Measurements from ENCODE around the gene PPCDC. TPM values are rescaled to one million over a fixed set of nuclear protein-coding genes. Genes with fewer than 3 reads are reported as not detected.

The PPCDC gene
- total RNA-seq, 6 donors from 2014 or later, result 8.2 to 21.0 (median 12.6) TPM

DNA sequence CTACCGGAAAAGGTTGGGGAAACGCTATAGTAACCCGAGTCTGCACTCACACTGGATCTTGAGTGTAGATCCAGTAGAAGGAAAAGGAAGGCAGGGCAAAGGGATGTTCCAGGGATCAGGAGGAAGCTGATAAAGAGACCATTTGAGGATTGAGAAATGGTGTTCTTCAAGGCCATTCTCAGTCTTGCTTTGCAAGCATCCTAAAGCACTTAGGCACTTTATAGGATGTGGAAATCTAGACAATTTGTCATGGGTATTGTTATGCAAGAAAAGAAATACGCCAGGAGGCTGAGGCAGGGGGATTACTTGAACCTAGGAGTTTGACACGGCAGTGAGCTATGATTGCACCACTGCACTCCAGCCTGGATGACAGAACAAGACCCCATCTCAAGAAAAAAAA, 41.2 kb upstream of the PPCDC start:
- ATAC-seq (ENCODE audit: low FRiP score in 2 of 2), result no peak
- no peak overlapping the region for H3K27ac ChIP-seq
- WGBS, 2 donors, result 72 to 83% methylated on average over 5 of the region's 5 CpGs
- DNase-seq, result no peak
- H3K36me3 ChIP-seq, result no peaks in the 10 kb centered on the region
- no peak overlapping the region for H3K4me3 ChIP-seq
- H3K9me3 ChIP-seq, result no peaks in the 10 kb centered on the region
- no peaks in the 10 kb centered on the region for H3K4me1 ChIP-seq
- no peak for TF ChIP-seq EP300 (IDR thresholded peaks at IDR 0.05)
- TF ChIP-seq CTCF (IDR thresholded peaks at IDR 0.05), result no peak
- no peak for TF ChIP-seq POLR2A (IDR thresholded peaks at IDR 0.05)
- no peak for TF ChIP-seq POLR2AphosphoS5 (IDR thresholded peaks at IDR 0.05)
- no peaks in the 10 kb centered on the region for H3K27me3 ChIP-seq

DNA sequence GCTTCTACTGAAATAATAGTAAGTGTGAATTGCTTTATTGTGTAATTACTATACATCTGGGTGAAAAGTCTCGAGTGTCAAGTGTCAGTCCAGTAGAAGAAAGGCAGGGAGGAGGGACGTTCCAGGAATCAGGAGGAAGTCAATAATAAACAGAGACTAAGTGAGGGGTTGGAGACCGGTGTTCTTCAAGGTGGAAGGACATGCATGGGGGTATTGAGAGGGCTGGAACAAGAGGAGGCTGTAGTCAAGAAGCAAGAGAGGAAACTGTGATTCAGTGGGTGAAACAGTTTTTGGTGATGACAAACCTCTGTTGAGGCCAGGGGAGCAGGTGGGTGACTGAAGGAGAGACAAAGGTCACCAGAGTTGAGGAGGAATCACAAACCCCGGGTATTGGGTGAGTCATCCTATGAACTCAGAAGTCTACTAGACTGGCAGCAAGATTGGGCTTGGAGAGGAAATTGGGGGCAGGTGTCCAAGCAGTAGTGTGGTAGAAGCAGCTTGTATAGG, 39.6 kb upstream of the PPCDC start:
- WGBS, 2 donors, result 24% methylated on average over 4 of the region's 4 CpGs

DNA sequence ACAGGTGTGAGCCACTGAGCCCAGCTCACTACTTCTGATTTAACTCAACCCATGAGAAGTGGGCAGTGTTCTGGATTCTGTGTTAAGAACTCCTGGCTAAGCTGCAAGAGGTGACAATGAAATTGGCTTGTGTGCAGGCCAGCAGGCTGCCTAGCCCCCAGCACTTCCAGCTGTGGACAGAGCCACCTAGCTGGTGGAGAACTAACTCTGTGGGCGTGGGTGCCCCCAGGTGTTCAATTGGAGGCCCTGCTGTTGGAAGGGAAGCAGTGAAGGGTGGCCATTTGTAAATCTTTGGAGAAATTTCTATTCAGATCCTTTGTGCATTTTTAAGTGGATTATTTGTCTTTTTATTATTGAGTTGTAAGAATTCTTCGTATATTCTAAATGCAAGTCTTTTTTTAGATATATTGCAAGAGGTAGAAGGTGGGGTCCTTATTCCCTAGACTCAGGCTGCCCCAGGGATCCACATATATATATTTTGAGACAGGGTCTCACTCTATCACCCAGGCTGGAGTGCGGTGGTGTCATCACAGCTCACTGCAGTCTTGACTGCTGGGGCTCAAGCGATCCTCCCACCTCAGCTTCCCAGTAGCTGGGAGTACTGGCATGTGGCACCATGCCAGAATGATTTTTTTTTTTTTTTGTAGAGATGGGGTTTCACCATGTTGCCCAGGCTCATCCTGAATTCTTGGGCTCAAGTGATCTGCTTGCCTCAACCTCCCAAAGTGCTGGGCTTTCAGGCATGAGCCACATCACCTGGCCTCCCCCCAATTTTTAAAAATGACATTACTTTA, 35.2 kb upstream of the PPCDC start:
- TF ChIP-seq CTCF (IDR thresholded peaks at IDR 0.05) (peak in 4 of 6 experiments; percentile 13 to 45 (median 32)), POLR2A (IDR thresholded peaks at IDR 0.05) (no peak), POLR2AphosphoS5 (IDR thresholded peaks at IDR 0.05) (no peak)
- Histone ChIP-seq H3K4me1 (no peaks in the 10 kb centered on the region), H3K27me3 (no peaks in the 10 kb centered on the region), H3K9me3 (no peaks in the 10 kb centered on the region), H3K27ac (no peak overlapping the region), H3K4me3 (no peak overlapping the region), H3K36me3 (no peaks in the 10 kb centered on the region)
- no peak for ATAC-seq (ENCODE audit: low FRiP score in 2 of 2)
- DNase-seq, result peak in 1 of 2 donors; percentile 43
- 42 to 44% methylated on average over 4 of the region's 4 CpGs for WGBS, 2 donors

More for the DNA sequence above, 39.6 kb upstream of the PPCDC start:
- Histone ChIP-seq H3K9me3 (no peaks in the 10 kb centered on the region), H3K4me3 (no peak overlapping the region), H3K27ac (no peak overlapping the region), H3K4me1 (no peaks in the 10 kb centered on the region), H3K27me3 (no peaks in the 10 kb centered on the region), H3K36me3 (no peaks in the 10 kb centered on the region)
- DNase-seq (no peak), ATAC-seq (ENCODE audit: low FRiP score in 2 of 2) (peak in 1 of 2 donors; percentile 39)
- no peak for TF ChIP-seq CTCF (IDR thresholded peaks at IDR 0.05)
- TF ChIP-seq POLR2A (IDR thresholded peaks at IDR 0.05), result no peak
- TF ChIP-seq POLR2AphosphoS5 (IDR thresholded peaks at IDR 0.05), result no peak
- TF ChIP-seq EP300 (IDR thresholded peaks at IDR 0.05), result no peak

- ATAC-seq (ENCODE audit: low FRiP score in 2 of 2), result no peak
- Histone ChIP-seq H3K4me1 (no peaks in the 10 kb centered on the region), H3K36me3 (no peaks in the 10 kb centered on the region), H3K9me3 (no peaks in the 10 kb centered on the region), H3K27me3 (no peaks in the 10 kb centered on the region), H3K27ac (no peak overlapping the region), H3K4me3 (no peak overlapping the region)
- no peak for TF ChIP-seq POLR2A (IDR thresholded peaks at IDR 0.05)
- no peak for DNase-seq
These were observed 33.9 kb upstream of the PPCDC start for GRCh38 chr15:74989527-74989926.

DNA sequence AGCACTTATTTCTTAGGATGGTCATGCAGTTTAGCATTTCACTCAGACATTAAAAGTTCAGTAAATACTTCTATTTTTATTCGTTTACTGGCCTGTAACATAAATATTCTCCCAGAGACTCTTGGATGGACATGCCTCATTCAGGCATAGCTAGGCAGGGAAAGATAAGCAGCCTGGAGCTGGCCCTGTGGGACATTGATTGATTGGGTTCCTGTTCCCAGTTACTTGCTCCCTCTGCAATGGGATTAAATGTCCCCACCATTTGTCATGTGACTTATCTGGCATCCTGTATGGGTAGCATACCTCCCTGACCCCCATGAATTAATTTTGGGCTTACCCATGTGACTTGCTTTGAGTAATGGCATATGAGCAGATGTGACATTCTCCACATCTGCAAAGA, 30.8 kb upstream of the PPCDC start:
- WGBS, 2 donors, result 39 to 40% methylated on average over 1 of the region's 1 CpG
- H3K27me3 ChIP-seq, result peaks cover 0 to 8% (median 1%) of the 10 kb centered on the region in 4 donors
- H3K9me3 ChIP-seq, result no peaks in the 10 kb centered on the region
- ATAC-seq (ENCODE audit: low FRiP score in 2 of 2) (no peak), DNase-seq (no peak)
- H3K36me3 ChIP-seq, result no peaks in the 10 kb centered on the region
- no peak overlapping the region for H3K4me3 ChIP-seq
- H3K4me1 ChIP-seq, result peaks cover 10 to 13% (median 11%) of the 10 kb centered on the region in 4 donors
- no peak for TF ChIP-seq EP300 (IDR thresholded peaks at IDR 0.05)
- no peak for TF ChIP-seq POLR2AphosphoS5 (IDR thresholded peaks at IDR 0.05)
- TF ChIP-seq CTCF (IDR thresholded peaks at IDR 0.05), result no peak
- TF ChIP-seq POLR2A (IDR thresholded peaks at IDR 0.05), result no peak
- no peak overlapping the region for H3K27ac ChIP-seq

Data from upper lobe of left lung (tissue), 6 donors.